Measurements from ENCODE around the gene NME8. TPM values are rescaled to one million over a fixed set of nuclear protein-coding genes. Genes with fewer than 3 reads are reported as not detected.

NME8 gene
- total RNA-seq, 2 donors from 2014 or later = not detected

DNA sequence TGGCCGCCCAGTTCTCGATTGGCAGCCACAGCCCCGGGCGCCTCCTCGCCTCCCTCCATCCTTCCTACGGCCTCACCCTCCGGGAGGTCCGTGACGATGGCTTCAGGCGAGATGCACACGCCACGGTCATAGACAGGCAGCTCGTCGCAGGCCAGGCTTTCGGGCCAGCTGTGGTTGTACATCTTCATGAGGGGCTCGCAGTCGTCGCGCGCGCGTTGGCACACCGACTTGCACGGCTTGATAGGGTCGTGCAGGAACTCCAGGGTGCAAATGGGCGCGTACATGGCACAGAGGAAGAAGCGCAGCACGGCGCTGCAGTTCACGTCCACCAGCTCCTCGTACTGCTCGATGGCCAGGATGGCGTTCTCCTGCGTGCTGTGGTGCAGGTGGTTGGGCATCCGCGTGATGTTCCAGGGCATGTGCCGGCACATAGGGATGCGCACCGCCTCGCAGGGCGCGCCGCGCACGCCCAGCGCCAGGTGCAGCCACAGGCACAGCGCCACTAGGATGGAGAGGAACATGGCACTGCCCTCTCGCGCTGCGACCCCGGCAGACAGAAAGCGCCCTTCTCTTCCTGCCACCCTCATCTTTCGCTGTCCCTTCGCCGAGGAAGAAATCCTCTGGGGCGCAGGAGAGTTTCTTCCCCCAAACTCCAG lies 67.7 kb downstream of the NME8 start:
- no peak overlapping the region for H3K27ac Mint-ChIP-seq
- ATAC-seq (peak in 1 of 2 donors; percentile 4), DNase-seq (ENCODE audit: low spot score) (no peak)
- peak overlapping the region; percentile 71 for H3K4me3 Mint-ChIP-seq
- peaks cover 33 to 51% of the 10 kb centered on the region in 2 donors for H3K27me3 Mint-ChIP-seq
- no peaks in the 10 kb centered on the region for H3K9me3 Mint-ChIP-seq
- H3K4me1 Mint-ChIP-seq (ENCODE audit: low read depth in 2 of 2) = peaks cover 19 to 24% of the 10 kb centered on the region in 2 donors
- H3K36me3 Mint-ChIP-seq = no peaks in the 10 kb centered on the region

DNA sequence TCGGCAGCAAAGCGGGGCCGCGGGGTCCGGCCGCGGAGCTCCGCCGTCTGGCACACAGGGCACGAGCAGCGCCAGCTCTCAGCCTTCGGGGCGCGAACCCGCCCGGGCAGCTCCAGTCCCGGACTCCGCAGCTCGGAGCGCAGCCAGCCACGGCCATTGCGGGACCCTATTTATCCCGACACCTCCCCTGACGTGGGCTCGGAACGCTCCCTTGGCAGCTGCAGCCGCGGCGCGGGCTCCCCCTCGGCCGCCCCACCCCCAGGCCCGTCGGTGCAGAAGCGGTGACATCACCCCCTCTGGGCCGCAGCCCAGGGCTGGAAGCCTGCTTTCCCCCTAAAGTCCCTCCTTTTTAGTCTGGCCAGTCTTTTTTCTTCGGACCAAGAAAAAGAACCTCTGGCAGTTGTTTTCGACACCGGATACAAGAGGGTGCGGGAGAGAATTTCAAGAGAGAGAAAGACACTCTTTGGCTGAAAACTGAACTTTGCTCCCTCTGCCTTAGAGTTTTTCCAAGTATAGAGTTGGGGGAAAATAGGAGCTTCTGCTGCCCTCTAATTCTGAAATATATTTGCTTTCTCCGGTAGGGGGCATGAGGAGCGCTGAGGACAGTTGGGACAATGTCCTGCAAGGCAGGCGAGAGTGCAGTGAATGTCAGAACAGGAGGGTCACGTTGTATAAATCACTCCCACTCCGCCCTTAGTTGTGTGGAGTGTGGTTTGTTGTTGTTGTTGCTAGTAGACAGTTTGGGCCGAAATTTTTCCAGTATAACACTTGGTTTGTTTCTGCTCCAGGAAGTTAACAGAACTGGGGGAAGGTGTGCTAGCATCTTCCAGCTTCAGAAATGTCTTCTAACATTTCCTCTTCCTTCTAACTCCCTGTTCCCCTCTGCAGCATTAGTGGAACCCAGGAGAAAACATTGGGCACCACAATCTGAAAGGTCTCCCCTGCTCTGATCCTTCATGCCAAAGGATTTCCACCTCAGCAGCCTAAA lies 68.6 kb downstream of the NME8 start, which contains the start of gene SFRP4:
TSS of gene SFRP4 (minus strand) at position 145 of the 988 bp plus-strand sequence. CDS start 280 bp downstream, outside the sequence.
- peaks cover 32 to 48% of the 10 kb centered on the region in 2 donors for H3K27me3 Mint-ChIP-seq
- DNase-seq (ENCODE audit: low spot score) (no peak), ATAC-seq (peak; percentile 19 to 49)
- H3K9me3 Mint-ChIP-seq = no peaks in the 10 kb centered on the region
- no peaks in the 10 kb centered on the region for H3K36me3 Mint-ChIP-seq
- peak within 1 kb of the TSS; percentile 71 for H3K4me3 Mint-ChIP-seq
- no peak within 1 kb of the TSS for H3K27ac Mint-ChIP-seq
- peaks cover 22 to 27% of the 10 kb centered on the region in 2 donors for H3K4me1 Mint-ChIP-seq (ENCODE audit: low read depth in 2 of 2)

DNA sequence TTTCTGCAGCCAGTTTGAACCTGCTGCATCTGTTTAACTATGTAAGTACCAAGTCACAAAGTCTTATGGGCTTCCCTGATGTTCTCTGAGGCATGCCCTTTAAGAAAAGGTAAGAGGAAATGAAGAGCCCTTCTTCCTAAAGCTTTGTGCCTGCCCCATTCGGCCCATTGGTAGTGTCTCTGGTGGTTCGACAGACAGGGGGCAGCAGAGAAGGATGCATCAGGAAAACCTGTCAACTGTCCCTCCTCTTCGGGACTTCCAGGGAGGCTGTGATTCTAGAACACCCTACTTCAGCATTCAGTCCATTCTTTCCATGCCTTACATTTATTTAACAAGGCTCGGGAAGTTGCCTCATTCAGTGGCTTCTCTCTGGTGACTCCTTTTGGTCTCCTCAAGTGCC lies 70.1 kb downstream of the NME8 start:
- H3K9me3 Mint-ChIP-seq = no peaks in the 10 kb centered on the region
- ATAC-seq (no peak), DNase-seq (ENCODE audit: low spot score) (no peak)
- H3K4me3 Mint-ChIP-seq = no peak overlapping the region
- H3K36me3 Mint-ChIP-seq = no peaks in the 10 kb centered on the region
- peaks cover 36 to 40% of the 10 kb centered on the region in 2 donors for H3K27me3 Mint-ChIP-seq
- H3K4me1 Mint-ChIP-seq (ENCODE audit: low read depth in 2 of 2) = peaks cover 23 to 29% of the 10 kb centered on the region in 2 donors
- H3K27ac Mint-ChIP-seq = no peak overlapping the region

DNA sequence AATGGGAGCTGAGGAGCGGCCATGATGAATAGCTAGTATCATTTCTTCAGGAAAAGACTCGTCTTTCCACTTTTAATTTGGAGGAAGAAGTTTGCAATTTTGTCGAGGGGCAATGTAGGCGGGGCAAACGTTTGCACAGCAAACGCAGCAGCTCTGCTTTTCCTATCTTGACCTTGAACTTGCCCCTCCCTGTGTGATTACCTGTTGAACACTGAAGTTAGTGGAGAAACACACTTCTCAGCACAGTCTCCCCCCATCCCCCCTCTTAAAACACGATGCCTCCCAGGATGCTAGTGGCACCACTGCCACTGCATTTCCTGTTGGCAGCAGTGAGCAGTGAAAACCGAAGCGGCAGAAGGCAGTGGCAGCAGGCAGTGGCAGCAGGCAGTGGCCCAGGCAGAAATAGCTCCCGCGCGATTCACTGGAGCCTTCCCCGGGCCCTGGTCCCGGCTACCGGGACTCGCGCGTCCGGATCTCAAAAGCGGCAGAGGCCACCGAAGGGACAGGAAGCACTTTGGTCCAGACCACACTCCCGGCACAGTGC lies 72.0 kb downstream of the NME8 start, which contains the start of gene EPDR1:
TSS of gene EPDR1 (plus strand) at position 336 of the 544 bp plus-strand sequence. CDS start 300 bp downstream, outside the sequence.
- Mint-ChIP-seq H3K36me3 (no peaks in the 10 kb centered on the region), H3K4me3 (peak within 1 kb of the TSS; percentile 85), H3K27ac (peak within 1 kb of the TSS; percentile 18 to 75), H3K4me1 (ENCODE audit: low read depth in 2 of 2) (peaks cover 23 to 29% of the 10 kb centered on the region in 2 donors), H3K27me3 (peaks cover 28 to 30% of the 10 kb centered on the region in 2 donors), H3K9me3 (no peaks in the 10 kb centered on the region)
- ATAC-seq (peak; percentile 64 to 68), DNase-seq (ENCODE audit: low spot score) (no peak)

DNA sequence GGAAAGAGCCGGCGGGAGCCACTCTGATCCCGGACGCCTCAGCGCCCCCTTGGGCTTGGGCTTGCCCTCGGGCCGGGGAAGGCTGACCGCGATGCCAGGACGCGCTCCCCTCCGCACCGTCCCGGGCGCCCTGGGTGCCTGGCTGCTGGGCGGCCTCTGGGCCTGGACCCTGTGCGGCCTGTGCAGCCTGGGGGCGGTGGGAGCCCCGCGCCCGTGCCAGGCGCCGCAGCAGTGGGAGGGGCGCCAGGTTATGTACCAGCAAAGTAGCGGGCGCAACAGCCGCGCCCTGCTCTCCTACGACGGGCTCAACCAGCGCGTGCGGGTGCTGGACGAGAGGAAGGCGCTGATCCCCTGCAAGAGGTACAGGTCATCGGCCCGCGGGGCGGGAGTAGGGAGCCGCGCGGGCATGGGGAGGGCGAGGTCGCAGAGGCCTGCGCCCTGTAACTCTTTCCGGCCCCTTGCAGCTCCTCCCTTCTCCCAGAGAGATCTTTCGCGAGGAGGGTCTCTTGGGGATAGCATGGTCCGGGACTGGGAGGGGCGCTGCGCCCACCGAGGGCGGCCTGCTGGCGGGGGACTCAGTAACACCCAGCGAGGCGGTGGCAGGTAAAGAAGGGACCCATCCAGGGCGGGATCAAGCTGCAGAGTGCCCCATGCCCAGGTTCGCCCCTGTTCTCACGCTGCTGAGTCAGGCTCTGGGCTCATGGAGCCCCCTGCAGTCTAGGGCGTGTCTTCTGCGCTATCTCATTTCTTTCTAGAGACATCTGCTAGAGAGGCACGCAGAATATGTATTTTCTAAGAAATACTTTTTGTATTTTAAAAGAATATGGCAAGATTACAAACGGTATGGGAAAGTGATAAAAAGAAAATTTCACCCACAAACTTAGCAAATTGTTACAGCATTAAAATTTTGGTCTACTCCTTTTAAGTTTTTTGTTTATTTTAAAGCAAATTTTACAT lies 72.7 kb downstream of the NME8 start:
- DNase-seq (ENCODE audit: low spot score) (no peak), ATAC-seq (peak; percentile 70 to 78)
- peak overlapping the region in 1 of 2 donors; percentile 75 for H3K27ac Mint-ChIP-seq
- H3K9me3 Mint-ChIP-seq = no peaks in the 10 kb centered on the region
- H3K36me3 Mint-ChIP-seq = no peaks in the 10 kb centered on the region
- peaks cover 23 to 26% of the 10 kb centered on the region in 2 donors for H3K27me3 Mint-ChIP-seq
- peak overlapping the region; percentile 85 for H3K4me3 Mint-ChIP-seq
- H3K4me1 Mint-ChIP-seq (ENCODE audit: low read depth in 2 of 2) = peaks cover 20 to 23% of the 10 kb centered on the region in 2 donors

DNA sequence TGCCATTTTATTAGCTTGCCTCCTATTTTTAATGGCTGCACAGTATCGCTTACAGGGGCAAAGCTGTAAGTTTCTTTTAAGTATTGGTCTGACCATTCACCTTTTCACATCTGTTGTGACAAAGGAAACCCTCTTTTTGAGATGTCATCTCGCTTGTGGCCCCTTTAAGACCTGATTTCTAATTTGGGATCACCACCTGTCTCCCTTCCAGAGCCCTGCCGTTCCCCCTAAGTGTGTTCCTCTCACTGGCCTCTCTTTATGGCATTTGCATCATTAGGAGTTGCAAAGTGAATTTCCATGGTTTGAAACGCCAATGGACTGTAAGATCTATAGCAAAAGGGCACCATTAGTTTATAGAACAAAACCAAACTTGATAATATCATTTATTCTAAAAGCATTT lies 73.5 kb downstream of the NME8 start:
- H3K9me3 Mint-ChIP-seq = no peaks in the 10 kb centered on the region
- DNase-seq (ENCODE audit: low spot score) (no peak), ATAC-seq (no peak)
- H3K36me3 Mint-ChIP-seq = no peaks in the 10 kb centered on the region
- H3K27me3 Mint-ChIP-seq = peaks cover 22 to 26% of the 10 kb centered on the region in 2 donors
- no peak overlapping the region for H3K27ac Mint-ChIP-seq
- H3K4me1 Mint-ChIP-seq (ENCODE audit: low read depth in 2 of 2) = peaks cover 18 to 21% of the 10 kb centered on the region in 2 donors
- peak overlapping the region; percentile 61 for H3K4me3 Mint-ChIP-seq

DNA sequence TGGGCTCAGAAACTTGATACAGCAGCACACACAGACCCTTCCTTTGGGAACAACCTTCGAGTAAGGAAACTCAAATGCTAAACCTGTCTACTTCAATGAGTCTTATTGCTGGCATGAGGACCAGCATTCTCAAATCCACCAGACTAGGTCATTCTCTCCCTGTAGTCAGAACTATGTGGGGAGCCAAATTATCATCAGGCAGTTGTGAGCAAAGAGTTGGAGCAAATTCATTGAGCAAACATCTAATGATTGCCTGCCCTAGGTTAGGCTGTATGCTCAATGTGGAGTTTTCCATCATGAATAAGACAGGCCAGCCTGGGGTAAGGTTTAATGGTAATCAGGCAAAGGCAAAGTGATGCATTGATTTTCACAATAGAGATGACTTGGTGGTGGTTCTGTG lies 75.6 kb downstream of the NME8 start:
- no peak for ATAC-seq
- no peaks in the 10 kb centered on the region for H3K36me3 Mint-ChIP-seq
- H3K4me3 Mint-ChIP-seq = no peak overlapping the region

DNA sequence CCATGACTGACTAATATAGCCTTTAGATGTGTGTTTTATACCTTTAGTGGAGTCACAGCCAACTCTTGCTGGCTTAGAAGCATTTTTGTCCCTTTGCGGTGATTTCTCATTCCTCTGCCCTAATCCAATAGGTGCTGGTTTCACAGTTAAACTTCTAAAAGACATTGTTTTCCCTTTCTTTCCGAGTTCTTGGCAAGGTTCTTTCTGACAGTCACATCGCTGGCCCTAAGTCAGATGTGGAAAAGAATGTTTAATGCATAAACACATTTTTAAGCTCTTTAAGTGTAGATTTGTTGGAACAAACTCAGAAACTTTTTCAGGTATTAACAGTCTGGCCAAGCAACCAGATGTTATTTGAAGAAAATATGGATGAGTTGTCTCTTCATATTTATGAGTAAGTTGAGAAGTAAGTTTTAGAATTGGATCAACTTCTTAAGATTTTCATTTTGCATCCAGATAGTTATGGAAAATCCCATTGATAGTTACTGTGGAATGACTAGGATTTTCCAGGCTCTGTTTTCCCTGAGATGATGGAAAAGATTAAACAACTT lies 76.2 kb downstream of the NME8 start:
- peaks cover 8 to 13% of the 10 kb centered on the region in 2 donors for H3K27me3 Mint-ChIP-seq
- no peak overlapping the region for H3K4me3 Mint-ChIP-seq
- ATAC-seq = no peak
- no peaks in the 10 kb centered on the region for H3K36me3 Mint-ChIP-seq
- DNase-seq (ENCODE audit: low spot score) = no peak
- H3K27ac Mint-ChIP-seq = no peak overlapping the region
- no peaks in the 10 kb centered on the region for H3K9me3 Mint-ChIP-seq
- H3K4me1 Mint-ChIP-seq (ENCODE audit: low read depth in 2 of 2) = peaks cover 11% of the 10 kb centered on the region in 2 donors

More for the DNA sequence above, 75.6 kb downstream of the NME8 start:
- Mint-ChIP-seq H3K27ac (no peak overlapping the region), H3K4me1 (ENCODE audit: low read depth in 2 of 2) (peaks cover 11% of the 10 kb centered on the region in 2 donors), H3K27me3 (peaks cover 13 to 18% of the 10 kb centered on the region in 2 donors), H3K9me3 (no peaks in the 10 kb centered on the region)
- no peak for DNase-seq (ENCODE audit: low spot score)

DNA sequence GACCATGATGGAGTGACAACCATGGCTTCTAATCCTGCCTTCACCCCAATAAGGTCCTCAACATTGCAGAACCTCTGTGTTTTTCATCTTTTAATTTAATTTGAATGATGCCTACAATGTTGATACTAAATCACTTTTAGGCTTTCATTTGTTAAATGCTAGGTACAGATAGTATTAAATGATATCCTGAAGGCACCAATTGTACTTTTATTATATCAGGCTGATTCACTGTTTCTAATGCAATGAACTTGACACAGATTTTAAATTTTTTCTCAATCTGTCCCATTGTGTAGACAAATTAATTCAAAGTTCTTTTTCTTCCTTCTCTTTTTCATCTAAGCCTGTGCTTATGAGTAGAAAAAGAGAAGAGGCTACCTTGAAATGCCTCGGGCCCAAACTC lies 77.2 kb downstream of the NME8 start:
- H3K4me3 Mint-ChIP-seq = no peak overlapping the region
- no peak overlapping the region for H3K27ac Mint-ChIP-seq
- no peaks in the 10 kb centered on the region for H3K36me3 Mint-ChIP-seq
- peaks cover 5 to 6% of the 10 kb centered on the region in 2 donors for H3K4me1 Mint-ChIP-seq (ENCODE audit: low read depth in 2 of 2)
- ATAC-seq = no peak
- H3K9me3 Mint-ChIP-seq = no peaks in the 10 kb centered on the region
- peaks cover 5 to 6% of the 10 kb centered on the region in 2 donors for H3K27me3 Mint-ChIP-seq
- no peak for DNase-seq (ENCODE audit: low spot score)

DNA sequence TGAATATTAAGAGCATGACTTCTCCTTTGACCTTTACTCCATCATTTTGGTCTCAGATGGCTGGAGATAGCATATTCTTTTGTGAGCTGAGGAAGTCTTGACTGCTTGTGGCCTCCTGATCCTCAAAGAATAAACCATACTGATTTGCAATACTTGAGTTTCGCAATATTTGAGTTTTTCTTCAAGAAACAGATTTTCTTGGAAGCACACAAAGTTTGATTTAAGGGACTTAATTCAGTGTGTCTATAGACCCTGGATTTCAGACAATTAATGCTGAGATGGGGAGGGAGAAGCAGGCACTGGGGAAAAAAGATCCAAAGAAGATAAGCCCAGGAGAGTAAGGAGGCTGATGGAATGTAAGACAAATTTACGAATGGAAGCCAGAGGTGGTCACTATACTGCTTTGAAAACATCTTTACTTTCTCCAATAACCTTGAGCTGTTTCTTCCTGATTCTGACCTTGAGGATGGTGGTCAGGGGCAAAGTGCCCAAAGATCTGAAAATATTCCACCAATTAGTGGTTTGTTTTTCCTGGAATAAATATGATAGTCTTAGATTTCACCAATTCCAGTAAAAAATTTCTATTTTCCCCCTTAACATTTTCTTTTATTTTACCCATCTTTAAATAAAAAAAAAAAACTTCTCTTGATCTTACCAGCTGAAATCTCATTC lies 79.5 kb downstream of the NME8 start:
- H3K4me1 Mint-ChIP-seq (ENCODE audit: low read depth in 2 of 2) = no peaks in the 10 kb centered on the region
- no peak overlapping the region for H3K4me3 Mint-ChIP-seq
- no peak for ATAC-seq

DNA sequence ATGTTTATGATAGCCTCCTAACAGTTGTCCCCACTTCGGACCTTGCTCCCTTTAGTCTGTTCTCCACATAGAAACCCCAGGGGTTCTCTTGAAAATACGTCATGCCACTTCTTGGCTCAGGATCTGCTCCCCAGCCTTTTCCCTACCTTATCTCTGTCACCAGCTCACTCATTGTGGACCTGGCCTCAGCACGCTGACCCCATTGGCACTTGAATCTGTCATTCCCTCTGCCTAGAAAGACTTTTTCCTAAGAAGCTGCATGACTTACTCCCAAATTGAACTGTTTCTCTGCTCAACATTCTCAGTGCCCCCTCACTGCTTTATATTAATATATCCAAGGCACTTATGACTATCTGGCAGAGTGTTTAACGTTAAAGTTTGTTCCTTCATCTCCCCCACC lies 80.5 kb downstream of the NME8 start:
- Mint-ChIP-seq H3K4me3 (no peak overlapping the region), H3K27ac (no peak overlapping the region), H3K4me1 (ENCODE audit: low read depth in 2 of 2) (no peaks in the 10 kb centered on the region), H3K27me3 (no peaks in the 10 kb centered on the region), H3K9me3 (no peaks in the 10 kb centered on the region), H3K36me3 (no peaks in the 10 kb centered on the region)
- ATAC-seq = no peak
- no peak for DNase-seq (ENCODE audit: low spot score)

More for the DNA sequence above, 79.5 kb downstream of the NME8 start:
- H3K27ac Mint-ChIP-seq = no peak overlapping the region
- H3K27me3 Mint-ChIP-seq = peaks cover 3% of the 10 kb centered on the region in 2 donors
- H3K9me3 Mint-ChIP-seq = no peaks in the 10 kb centered on the region
- no peaks in the 10 kb centered on the region for H3K36me3 Mint-ChIP-seq
- DNase-seq (ENCODE audit: low spot score) = no peak

Data from natural killer cell treated with Interleukin-12 subunit alpha and Interleukin-12 subunit beta and Interleukin-15 and Interleukin-18, amount 100 ng/mL, for 72 hours (primary cell).